Stimulated activated CD8-positive, alpha-beta memory T cell treated with anti-CD3 and anti-CD28 coated beads, Interleukin-15, amount 100 ng/mL, for 48 hours (primary cell): ENCODE measurements around the gene MASTL.

Experiments used
- DNase-seq, 2 donors: peaks; one replicate each; pipeline ENCODE4 v3.0.0-alpha.2; 2020; ENCODE audit warnings: low read depth in 2 of 2

Gene MASTL

GRCh38 chr10:27225011-27225590, 69.9 kb downstream of the MASTL start:
- DNase-seq, result no peak

- DNase-seq, result no peak
These were observed 70.6 kb downstream of the MASTL start for GRCh38 chr10:27225642-27226257.

GRCh38 chr10:27230022-27230421, 74.9 kb downstream of the MASTL start:
- no peak for DNase-seq

GRCh38 chr10:27235706-27236105, 80.6 kb downstream of the MASTL start:
- no peak for DNase-seq
